ENCODE results near the gene VSTM2L.

Gene VSTM2L

GRCh38 chr20:37899105-37900045, 3.6 kb upstream of the VSTM2L start:
- no peak for DNase-seq (ENCODE audit: low read depth in 2 of 2)

- DNase-seq (ENCODE audit: low read depth in 2 of 2), result no peak
Observed at GRCh38 chr20:37901240-37901639, 1.7 kb upstream of the VSTM2L start.

- DNase-seq (ENCODE audit: low read depth in 2 of 2), result no peak
Observed at GRCh38 chr20:37901654-37902503, 1.0 kb upstream of the VSTM2L start.

- no peak for DNase-seq (ENCODE audit: low read depth in 2 of 2)
Observed at GRCh38 chr20:37903317-37904007, 535 bp downstream of the VSTM2L start.

- DNase-seq (ENCODE audit: low read depth in 2 of 2), result no peak
Observed at GRCh38 chr20:37904008-37904642, 1.2 kb downstream of the VSTM2L start.

- DNase-seq (ENCODE audit: low read depth in 2 of 2), result no peak
Observed at GRCh38 chr20:37904845-37905373, 2.0 kb downstream of the VSTM2L start.

- DNase-seq (ENCODE audit: low read depth in 2 of 2), result no peak
Observed at GRCh38 chr20:37905671-37906613, 3.0 kb downstream of the VSTM2L start.

- no peak for DNase-seq (ENCODE audit: low read depth in 2 of 2)
Observed at GRCh38 chr20:37907330-37907676, 4.4 kb downstream of the VSTM2L start.

- peak; percentile 36 to 53 for DNase-seq (ENCODE audit: low read depth in 2 of 2)
Observed at GRCh38 chr20:37907677-37908401, 4.9 kb downstream of the VSTM2L start.

GRCh38 chr20:37911261-37911660, 8.3 kb downstream of the VSTM2L start:
- no peak for DNase-seq (ENCODE audit: low read depth in 2 of 2)

GRCh38 chr20:37911838-37912281, 8.9 kb downstream of the VSTM2L start:
- DNase-seq (ENCODE audit: low read depth in 2 of 2), result no peak

- DNase-seq (ENCODE audit: low read depth in 2 of 2), result no peak
Observed at GRCh38 chr20:37912874-37913273, 9.9 kb downstream of the VSTM2L start.

- no peak for DNase-seq (ENCODE audit: low read depth in 2 of 2)
Observed at GRCh38 chr20:37913567-37914366, 10.8 kb downstream of the VSTM2L start.

GRCh38 chr20:37914367-37914671, 11.4 kb downstream of the VSTM2L start:
- DNase-seq (ENCODE audit: low read depth in 2 of 2), result no peak

GRCh38 chr20:37914672-37915433, 11.9 kb downstream of the VSTM2L start:
- DNase-seq (ENCODE audit: low read depth in 2 of 2), result no peak

GRCh38 chr20:37915434-37915787, 12.5 kb downstream of the VSTM2L start:
- DNase-seq (ENCODE audit: low read depth in 2 of 2), result no peak

GRCh38 chr20:37915800-37916570, 13.1 kb downstream of the VSTM2L start:
- DNase-seq (ENCODE audit: low read depth in 2 of 2), result no peak
